GM12878 (cell line): ENCODE results near the gene IQCK. TPM values are rescaled to one million over a fixed set of nuclear protein-coding genes. Genes with fewer than 3 reads are reported as not detected.

Source experiments
- ATAC-seq: fragments of 200-7000 bp; cut with Tn5 transposase; 3 replicates; pipeline ENCODE4 v1.9.1; 2020; ENCODE audit warnings: mild to moderate bottlenecking, moderate library complexity
- BruUV-seq: library from RNA; stranded (reverse); fragments of 400-500 nt; replicated peaks from 2 replicates; lab custom pipeline; 2021; lab: Mats Ljungman, UMichigan
- CTCF ChIA-PET: fragments of 300-600 bp; sonication (Branson Sonifier 250); formaldehyde crosslinking; extraction: SDS; loops from one replicate; lab custom pipeline; 2021; ENCODE audit warnings: inconsistent platforms; lab: Yijun Ruan, JAX
- POLR2A ChIA-PET: fragments of 350-600 bp; formaldehyde crosslinking; extraction: SDS; loops from one replicate; lab custom pipeline; 2021; ENCODE audit warnings: inconsistent platforms; lab: Charles Lee
- RAD21 ChIA-PET: fragments of 300-600 bp; sonication (Branson Sonifier 250); formaldehyde crosslinking; loops from one replicate; lab custom pipeline; 2023; ENCODE audit warnings: antibody characterized with exemption; ENCODE audit not compliant: unreplicated experiment; lab: Charles Lee
- SMC1A ChIA-PET: fragments of 300-600 bp; sonication (Branson Sonifier 250); formaldehyde crosslinking; loops from one replicate; lab custom pipeline; 2023; ENCODE audit not compliant: unreplicated experiment, uncharacterized antibody; lab: Charles Lee
- DNase-seq: peaks from one replicate; pipeline ENCODE4 v3.0.0-alpha.2; 2011; ENCODE audit warnings: low read depth, low spot score
- FAIRE-seq: peaks from 3 replicates; lab custom pipeline; 2011; peaks lifted over from hg19 to GRCh38; lab: Jason Lieb, UNC
- H2AFZ ChIP-seq: 2 replicates; pipeline ENCODE4 v1.6.0; 2011; ENCODE audit warnings: low read depth, low read length, control low read depth; ENCODE audit not compliant: control insufficient read depth
- H3K27ac ChIP-seq: 2 replicates; pipeline ENCODE4 v1.5.1; 2011; ENCODE audit warnings: control low read depth; ENCODE audit not compliant: control insufficient read depth, insufficient read depth
- H3K27me3 ChIP-seq, 2 experiments: replicated peaks in 1 of 2; 2 replicates each; pipeline versions ENCODE4 v1.6.0 to v1.6.1; 2011; ENCODE audit warnings: low read length in 1 of 2; ENCODE audit not compliant: control insufficient read depth in 2 of 2, insufficient read depth in 2 of 2
- H3K36me3 ChIP-seq, 2 experiments: 2 replicates each; pipeline ENCODE4 v1.5.1; 2011; ENCODE audit warnings: low read length in 1 of 2; ENCODE audit not compliant: control insufficient read depth in 2 of 2, insufficient read depth in 2 of 2
- H3K4me1 ChIP-seq: 2 replicates; pipeline ENCODE4 v1.6.1; 2011; ENCODE audit warnings: mild to moderate bottlenecking, low read length, moderate library complexity, mixed read lengths; ENCODE audit not compliant: control insufficient read depth, insufficient read depth
- H3K4me2 ChIP-seq: 2 replicates; pipeline ENCODE4 v1.6.0; 2011; ENCODE audit warnings: control low read depth; ENCODE audit not compliant: control insufficient read depth, insufficient read depth
- H3K4me3 ChIP-seq: fragments of 200-600 bp; sonication (generic); 2 replicates; pipeline ENCODE4 v1.5.1; 2016
- H3K79me2 ChIP-seq: 2 replicates; pipeline ENCODE4 v1.6.0; 2011; ENCODE audit warnings: low read length; ENCODE audit not compliant: control insufficient read depth, insufficient read depth
- H3K9ac ChIP-seq: 2 replicates; pipeline ENCODE4 v1.8.0; 2011; ENCODE audit warnings: low read length, control low read depth, mixed read lengths; ENCODE audit not compliant: control insufficient read depth, insufficient read depth
- H3K9me3 ChIP-seq: replicated peaks from 3 replicates; pipeline ENCODE4 v1.5.1; 2011; ENCODE audit warnings: mild to moderate bottlenecking, low read length; ENCODE audit not compliant: control insufficient read depth, insufficient read depth
- H4K20me1 ChIP-seq: 2 replicates; pipeline ENCODE4 v1.6.0; 2011; ENCODE audit not compliant: control insufficient read depth, insufficient read depth
- MYC ChIP-seq: IDR thresholded peaks from 2 replicates; pipeline ENCODE4 v1.6.1; 2011; ENCODE audit warnings: mild to moderate bottlenecking, low read length, moderate library complexity, inconsistent platforms; ENCODE audit not compliant: insufficient read depth, insufficient replicate concordance, insufficient read length, severe bottlenecking
- RFX5 ChIP-seq: IDR thresholded peaks from 2 replicates; pipeline ENCODE4 v1.6.1; 2011; ENCODE audit warnings: low read depth, low read length, improper control_type of control experiment
- RUNX3 ChIP-seq: IDR thresholded peaks from 2 replicates; pipeline ENCODE4 v1.6.1; 2012; ENCODE audit warnings: low read length, inconsistent platforms
- SPI1 ChIP-seq: IDR thresholded peaks from 2 replicates; pipeline ENCODE4 v1.6.1; 2011; ENCODE audit warnings: low read depth, mild to moderate bottlenecking, low read length, moderate library complexity, borderline replicate concordance; ENCODE audit not compliant: insufficient read depth
- YBX1 ChIP-seq: fragments of 450-650 bp; IDR thresholded peaks from 2 replicates; pipeline ENCODE4 v1.6.1; 2016; ENCODE audit warnings: antibody characterized with exemption
- ZSCAN29 ChIP-seq: fragments of 450-650 bp; IDR thresholded peaks from 2 replicates; pipeline ENCODE4 v1.6.1; 2017; ENCODE audit warnings: mild to moderate bottlenecking, moderate library complexity
- WGBS: methylation state at CpG from one replicate; pipeline ENCODE4 v1.1.6; 2016; ENCODE audit warnings: low lambda C conversion rate; ENCODE audit not compliant: insufficient replicate concordance, insufficient coverage; ENCODE audit errors: missing lambda C conversion rate; 5-methylcytosine and 5-hydroxymethylcytosine counted together
- in situ Hi-C: fragments of 300-500 bp; cut with MboI; formaldehyde crosslinking; loops from 9 replicates; pipeline ENCODE4 v1.14.3; 2018; ENCODE audit warnings: mixed read lengths
- intact Hi-C: fragments of 100-400 bp; cut with micrococcal nuclease; formaldehyde crosslinking; loops from one replicate; pipeline ENCODE4 v1.14.2; 2022; ENCODE audit not compliant: unreplicated experiment
- polyA plus RNA-seq, 11 experiments: library from polyadenylated mRNA; depleted of rRNA in 4 of 11; unstranded in 6 of 11; stranded (reverse) in 5 of 11; fragments of >200 nt; fragmentation: Nextera tagmentation in 4 of 11; fragmentation: Illumina TruSeq in 1 of 11; extraction: Ambion mirVana in 4 of 11; extraction: Trizol in 1 of 11; gene quantifications; 1 replicate in 1 of 11; 2 replicates in 10 of 11; pipeline versions ENCODE4 v1.2.1 to v1.2.3, GENCODE V29; 2011 to 2016; ENCODE audit warnings: inconsistent platforms in 2 of 11, missing spikeins in 2 of 11, low read depth in 1 of 11
- total RNA-seq, 4 experiments: library from RNA; depleted of rRNA in 3 of 4; stranded (reverse); fragments of >200 nt in 3 of 4; fragmentation: Illumina TruSeq in 1 of 4; extraction: Trizol in 1 of 4; gene quantifications; 2 replicates each; pipeline versions ENCODE4 v1.2.1 to v1.2.3, GENCODE V29; 2013 to 2021
- TF ChIP-seq, protein P1 (sequence below): fragments of 450-650 bp; IDR thresholded peaks from 2 replicates; pipeline ENCODE4 v1.6.1; 2017; ENCODE audit warnings: mild to moderate bottlenecking, moderate library complexity
- TF ChIP-seq, protein P2 (sequence below): IDR thresholded peaks from 2 replicates; pipeline ENCODE4 v1.6.1; 2011; ENCODE audit warnings: low read depth, low read length, improper control_type of control experiment, borderline replicate concordance

The IQCK gene
- total and polyA plus RNA-seq, 10 of the 15 experiments (the other 5 are each of a cell fraction or from before 2014, with no cell fraction given): 1.0 to 4.2 (median 2.4) TPM

DNA sequence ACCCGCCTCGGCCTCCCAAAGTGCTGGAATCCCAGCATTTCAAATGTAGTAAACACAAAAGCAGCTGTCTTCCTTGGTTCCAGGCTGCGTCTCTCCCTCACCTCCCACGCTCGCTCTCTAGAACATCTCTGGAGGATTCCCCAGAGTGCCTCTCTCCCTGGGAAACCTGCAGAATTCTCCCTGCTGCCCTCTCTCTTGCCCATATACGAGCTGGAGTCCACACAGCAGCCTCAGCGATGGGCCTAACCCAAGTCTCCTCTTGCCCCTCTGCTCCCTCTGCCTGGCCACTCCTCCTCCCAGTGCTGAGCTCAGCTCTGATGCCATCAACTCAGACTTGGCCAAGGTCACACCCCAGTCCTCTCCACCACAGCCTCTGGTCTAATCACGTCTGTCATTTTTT lies 156.0 kb downstream of the IQCK start:
- no peak for ATAC-seq
- in situ Hi-C loops: no loop called here
- CTCF ChIA-PET: no interaction called here

More for the DNA sequence above, 156.0 kb downstream of the IQCK start:
- TF ChIP-seq MYC (no peak), RFX5 (no peak), SPI1 (no peak), YBX1 (no peak), ZSCAN29 (no peak), RUNX3 (no peak)
- TF ChIP-seq, protein P1, sequence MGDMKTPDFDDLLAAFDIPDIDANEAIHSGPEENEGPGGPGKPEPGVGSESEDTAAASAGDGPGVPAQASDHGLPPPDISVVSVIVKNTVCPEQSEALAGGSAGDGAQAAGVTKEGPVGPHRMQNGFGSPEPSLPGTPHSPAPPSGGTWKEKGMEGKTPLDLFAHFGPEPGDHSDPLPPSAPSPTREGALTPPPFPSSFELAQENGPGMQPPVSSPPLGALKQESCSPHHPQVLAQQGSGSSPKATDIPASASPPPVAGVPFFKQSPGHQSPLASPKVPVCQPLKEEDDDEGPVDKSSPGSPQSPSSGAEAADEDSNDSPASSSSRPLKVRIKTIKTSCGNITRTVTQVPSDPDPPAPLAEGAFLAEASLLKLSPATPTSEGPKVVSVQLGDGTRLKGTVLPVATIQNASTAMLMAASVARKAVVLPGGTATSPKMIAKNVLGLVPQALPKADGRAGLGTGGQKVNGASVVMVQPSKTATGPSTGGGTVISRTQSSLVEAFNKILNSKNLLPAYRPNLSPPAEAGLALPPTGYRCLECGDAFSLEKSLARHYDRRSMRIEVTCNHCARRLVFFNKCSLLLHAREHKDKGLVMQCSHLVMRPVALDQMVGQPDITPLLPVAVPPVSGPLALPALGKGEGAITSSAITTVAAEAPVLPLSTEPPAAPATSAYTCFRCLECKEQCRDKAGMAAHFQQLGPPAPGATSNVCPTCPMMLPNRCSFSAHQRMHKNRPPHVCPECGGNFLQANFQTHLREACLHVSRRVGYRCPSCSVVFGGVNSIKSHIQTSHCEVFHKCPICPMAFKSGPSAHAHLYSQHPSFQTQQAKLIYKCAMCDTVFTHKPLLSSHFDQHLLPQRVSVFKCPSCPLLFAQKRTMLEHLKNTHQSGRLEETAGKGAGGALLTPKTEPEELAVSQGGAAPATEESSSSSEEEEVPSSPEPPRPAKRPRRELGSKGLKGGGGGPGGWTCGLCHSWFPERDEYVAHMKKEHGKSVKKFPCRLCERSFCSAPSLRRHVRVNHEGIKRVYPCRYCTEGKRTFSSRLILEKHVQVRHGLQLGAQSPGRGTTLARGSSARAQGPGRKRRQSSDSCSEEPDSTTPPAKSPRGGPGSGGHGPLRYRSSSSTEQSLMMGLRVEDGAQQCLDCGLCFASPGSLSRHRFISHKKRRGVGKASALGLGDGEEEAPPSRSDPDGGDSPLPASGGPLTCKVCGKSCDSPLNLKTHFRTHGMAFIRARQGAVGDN: no peak
- TF ChIP-seq, protein P2, sequence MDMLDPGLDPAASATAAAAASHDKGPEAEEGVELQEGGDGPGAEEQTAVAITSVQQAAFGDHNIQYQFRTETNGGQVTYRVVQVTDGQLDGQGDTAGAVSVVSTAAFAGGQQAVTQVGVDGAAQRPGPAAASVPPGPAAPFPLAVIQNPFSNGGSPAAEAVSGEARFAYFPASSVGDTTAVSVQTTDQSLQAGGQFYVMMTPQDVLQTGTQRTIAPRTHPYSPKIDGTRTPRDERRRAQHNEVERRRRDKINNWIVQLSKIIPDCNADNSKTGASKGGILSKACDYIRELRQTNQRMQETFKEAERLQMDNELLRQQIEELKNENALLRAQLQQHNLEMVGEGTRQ: no peak
- H3K9ac ChIP-seq: no peak overlapping the region
- no peak overlapping the region for H3K4me3 ChIP-seq
- H2AFZ ChIP-seq: no peak overlapping the region
- H4K20me1 ChIP-seq: no peaks in the 10 kb centered on the region
- no peaks in the 10 kb centered on the region for H3K4me1 ChIP-seq
- ChIA-PET RAD21 (no interaction called here), SMC1A (no interaction called here), POLR2A (no interaction called here)
- no peaks in the 10 kb centered on the region for H3K9me3 ChIP-seq
- FAIRE-seq (no peak), DNase-seq (no peak)
- H3K79me2 ChIP-seq: no peaks in the 10 kb centered on the region
- no TSS peak for BruUV-seq
- 66% methylated on average over 8 of the region's 8 CpGs for WGBS
- no peaks in the 10 kb centered on the region for H3K36me3 ChIP-seq
- intact Hi-C loops: no loop called here
- H3K27ac ChIP-seq: no peak overlapping the region
- H3K27me3 ChIP-seq: no peaks in the 10 kb centered on the region
- no peak overlapping the region for H3K4me2 ChIP-seq
